GM19455 (cell line): ENCODE results near the gene GZMH.
"Not testable (repeated sequence)": the region's sequence is repeated elsewhere in the genome, so short reads cannot be mapped to it uniquely, and the experiment has no call there.

Experiments
- ATAC-seq: cut with Tn5 transposase; IDR thresholded peaks from one replicate; pipeline ENCODE4 v1.9.1; 2021; ENCODE audit not compliant: unreplicated experiment

The GZMH gene

GRCh38 chr14:24595073-24595808 is 14.2 kb downstream of the GZMH start:
- ATAC-seq = no peak

- not testable (repeated sequence) for ATAC-seq
These were observed 18.5 kb downstream of the GZMH start for GRCh38 chr14:24591004-24591403.

- not testable (repeated sequence) for ATAC-seq
These were observed 25.1 kb downstream of the GZMH start for GRCh38 chr14:24584402-24584801.

- no peak for ATAC-seq
These were observed 30.9 kb downstream of the GZMH start for GRCh38 chr14:24578558-24578957.

GRCh38 chr14:24576771-24577170 is 32.7 kb downstream of the GZMH start:
- no peak for ATAC-seq

GRCh38 chr14:24576182-24576581 is 33.3 kb downstream of the GZMH start, which contains the start of gene CTSG:
Gene CTSG, minus strand, starts transcription at chr14:24576250. Its CDS starts 27 bp downstream, at chr14:24576223.
- ATAC-seq = no peak

- ATAC-seq = no peak
These were observed 35.2 kb downstream of the GZMH start for GRCh38 chr14:24574206-24574774.

- no peak for ATAC-seq
These were observed 43.2 kb downstream of the GZMH start for GRCh38 chr14:24566318-24566717.

- ATAC-seq = no peak
These were observed 43.7 kb downstream of the GZMH start for GRCh38 chr14:24565766-24566165.

GRCh38 chr14:24563505-24563904 is 46.0 kb downstream of the GZMH start:
- no peak for ATAC-seq

GRCh38 chr14:24556756-24557155 is 52.7 kb downstream of the GZMH start:
- no peak for ATAC-seq
